Inferior parietal cortex (tissue), 1 donor: ENCODE data around the gene GRIK1.
"Not testable (repeated sequence)": the region's sequence is repeated elsewhere in the genome, so short reads cannot be mapped to it uniquely, and the experiment has no call there.

Experiments
- DNase-seq: peaks from one replicate; pipeline ENCODE4 v3.0.0-alpha.2; 2016; ENCODE audit errors: extremely low spot score

Gene GRIK1

DNA sequence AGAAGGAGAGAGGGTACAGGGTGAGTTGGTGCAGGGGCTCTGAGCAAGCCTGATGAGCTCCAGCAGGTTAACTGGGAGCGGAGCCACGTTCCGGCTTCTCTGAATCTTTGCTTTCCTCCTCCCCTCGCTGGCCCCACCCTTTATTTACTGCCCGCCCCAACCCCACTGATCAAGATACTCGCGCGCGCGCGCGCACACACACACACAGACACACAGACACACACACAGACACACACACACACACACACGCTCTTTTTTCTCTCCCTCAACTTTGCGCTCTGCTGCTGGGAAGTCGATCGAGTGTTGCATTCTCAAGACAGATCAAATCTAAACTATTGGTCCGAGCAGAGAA is at the start of gene GRIK1:
TSS of gene GRIK1 (minus strand) at position 73 of the 352 bp plus-strand sequence.
- DNase-seq = no peak

DNA sequence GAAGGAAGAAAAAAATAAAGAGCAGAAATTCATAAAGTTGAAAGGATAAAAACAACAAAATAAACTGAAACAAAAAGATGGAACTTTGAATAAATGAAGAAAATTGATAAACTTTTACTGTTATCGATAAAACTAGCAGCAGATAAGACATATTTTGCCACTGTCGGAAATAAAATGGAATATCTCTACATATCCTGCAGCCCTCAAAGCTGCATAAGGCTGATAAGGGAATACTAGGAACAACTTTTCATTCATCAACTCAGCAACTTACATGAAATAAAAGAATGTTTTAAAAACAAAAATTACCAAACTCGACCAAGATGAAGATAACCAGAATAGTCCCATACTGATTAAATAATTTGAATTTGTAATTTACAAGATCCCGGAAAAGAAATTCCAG is 48.0 kb upstream of the GRIK1 start:
- DNase-seq = no peak

DNA sequence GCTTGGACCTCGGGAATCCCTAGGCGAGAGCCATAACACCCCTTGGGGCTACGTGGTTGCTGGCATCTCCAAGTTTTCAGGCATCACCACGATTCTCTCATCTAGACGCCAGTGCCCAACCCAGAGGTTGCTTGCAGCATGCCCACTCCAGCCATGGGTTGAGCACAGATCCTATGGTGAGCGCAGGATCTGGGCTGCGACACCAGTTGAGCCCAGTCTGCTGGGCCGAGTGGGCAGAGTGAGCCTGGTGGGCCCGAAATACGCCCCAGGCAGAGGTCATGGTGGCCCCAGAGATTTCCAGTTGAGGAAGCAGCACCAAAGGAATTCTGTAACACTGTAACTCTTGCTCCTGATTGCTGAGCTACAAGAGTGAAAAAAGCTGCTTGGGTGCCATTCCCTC is 46.1 kb upstream of the GRIK1 start:
- no peak for DNase-seq

DNA sequence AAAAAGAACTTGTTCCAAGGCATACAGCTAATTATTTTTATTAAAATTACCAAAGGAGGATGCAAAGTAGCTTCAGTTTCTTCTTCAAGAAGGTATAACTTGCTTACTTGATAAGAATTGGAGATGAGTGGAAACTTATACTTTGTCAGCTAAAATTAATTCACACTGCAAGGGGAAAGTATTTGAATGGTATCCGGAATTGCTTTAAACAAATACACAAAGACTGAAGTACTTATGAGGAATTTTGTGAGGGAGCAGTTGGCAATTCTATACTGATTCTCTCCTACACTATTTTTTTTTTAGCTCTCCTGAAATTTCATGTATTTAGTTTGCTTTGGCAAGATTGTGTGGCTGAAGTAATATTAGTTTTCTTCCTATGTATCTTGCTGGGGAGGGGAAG is 39.2 kb upstream of the GRIK1 start:
- DNase-seq = no peak

DNA sequence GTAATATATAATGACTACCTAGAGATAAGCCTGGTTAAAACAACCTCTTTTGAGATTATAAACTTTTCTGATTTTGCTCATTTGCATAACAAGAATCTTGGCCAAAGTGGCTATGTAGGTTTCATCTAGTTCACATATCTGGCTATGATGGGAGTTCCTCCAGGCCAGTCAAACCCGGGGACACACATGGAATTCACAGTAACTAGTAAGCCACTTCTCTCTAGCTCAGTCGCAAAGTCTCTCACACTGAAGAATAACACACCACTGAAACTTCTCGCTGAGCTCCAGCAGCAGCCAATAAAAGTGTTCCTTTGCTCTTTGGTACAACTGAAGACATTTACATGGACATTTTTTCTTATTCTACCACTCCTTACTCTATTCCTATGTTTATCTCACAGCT is 36.0 kb upstream of the GRIK1 start:
- DNase-seq = no peak

DNA sequence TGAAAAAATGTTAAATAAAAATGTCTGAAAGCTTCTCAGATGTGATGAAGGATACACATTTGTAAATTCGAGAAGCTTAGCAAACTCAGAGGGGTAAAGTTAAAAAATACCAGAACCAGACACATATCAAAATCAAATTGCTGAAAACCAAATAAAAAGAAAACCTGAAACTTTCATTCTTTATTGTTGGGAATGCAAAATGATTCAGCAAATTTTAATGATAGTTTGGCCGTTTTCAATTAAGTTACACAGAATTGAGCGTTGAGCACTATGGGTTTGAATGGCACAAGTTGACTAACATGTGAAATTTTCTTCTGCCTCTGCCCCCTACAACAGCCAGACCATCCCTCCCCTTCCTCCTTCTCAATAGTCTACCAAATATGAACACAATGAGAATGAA is 33.5 kb upstream of the GRIK1 start:
- no peak for DNase-seq

DNA sequence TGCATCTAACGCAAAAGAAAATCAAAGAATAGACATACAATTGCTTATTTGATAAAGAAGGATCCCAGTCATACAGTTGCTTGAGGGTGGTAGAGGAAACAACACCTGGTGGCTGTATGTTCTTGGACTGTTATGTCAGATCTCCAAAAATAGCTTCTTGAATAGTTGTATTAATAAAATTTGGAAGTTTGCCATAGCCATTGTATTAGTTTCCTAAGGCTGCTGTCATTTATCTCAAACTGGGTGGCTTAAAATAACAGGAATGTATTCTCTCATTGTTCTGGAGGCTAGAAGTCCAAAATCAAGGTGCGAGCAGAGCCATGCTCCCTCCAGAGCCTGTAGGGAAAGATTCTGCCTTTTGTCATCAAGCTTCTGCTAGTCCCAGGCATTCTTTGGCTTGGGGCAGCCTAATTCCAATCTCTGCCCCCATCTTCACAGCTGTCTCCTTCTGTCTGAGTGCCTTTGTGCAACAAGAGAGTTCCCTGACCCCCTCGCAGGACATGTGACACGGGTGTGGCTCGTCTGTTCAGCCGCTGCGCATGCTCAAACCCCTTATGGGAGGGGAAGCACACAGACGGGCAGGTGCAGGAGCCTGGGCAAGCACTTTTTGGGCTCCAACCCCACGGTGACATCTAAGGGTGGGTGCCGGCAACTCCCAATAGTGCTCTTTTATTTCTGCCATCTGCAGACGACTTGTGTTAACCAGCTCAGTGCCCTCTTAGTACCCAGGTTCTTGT is 21.7 kb upstream of the GRIK1 start:
- DNase-seq = no peak

DNA sequence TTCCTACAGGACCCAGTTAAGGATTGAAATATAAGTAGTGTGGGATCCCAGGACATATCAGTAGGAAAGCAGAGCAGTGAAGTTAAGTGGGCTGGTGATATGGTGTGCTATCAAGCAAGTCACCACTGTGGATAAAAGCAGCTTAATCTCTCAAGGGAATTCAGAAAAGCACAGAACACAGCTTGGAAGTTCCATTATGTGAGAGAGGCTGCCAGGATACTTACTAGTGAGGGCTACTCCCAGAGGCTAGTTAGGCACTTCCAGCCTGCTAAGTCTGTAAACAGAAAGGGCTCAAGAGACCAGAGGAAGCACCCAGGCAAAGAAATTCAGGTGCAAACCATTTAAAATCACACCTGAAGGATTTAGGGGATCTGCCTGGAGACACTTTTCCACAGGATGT is 18.8 kb upstream of the GRIK1 start:
- no peak for DNase-seq

DNA sequence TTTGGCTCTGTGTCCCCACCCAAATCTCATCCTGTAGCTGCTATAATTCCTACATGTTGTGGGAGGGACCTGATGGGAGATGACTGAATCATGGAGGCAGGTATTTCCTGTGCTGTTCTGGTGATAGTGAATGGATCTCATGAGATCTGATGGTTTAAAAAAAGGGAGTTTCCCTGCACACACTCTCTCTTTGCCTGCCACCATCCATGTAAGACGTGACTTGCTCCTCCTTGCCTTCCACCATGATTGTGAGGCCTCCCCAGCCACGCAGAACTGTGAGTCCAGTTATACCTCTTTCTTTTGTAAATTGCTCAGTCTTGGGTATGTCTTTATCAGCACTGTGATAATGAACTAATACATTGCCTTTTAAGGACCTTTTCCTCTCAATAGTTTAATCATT is 18.2 kb upstream of the GRIK1 start:
- not testable (repeated sequence) for DNase-seq

DNA sequence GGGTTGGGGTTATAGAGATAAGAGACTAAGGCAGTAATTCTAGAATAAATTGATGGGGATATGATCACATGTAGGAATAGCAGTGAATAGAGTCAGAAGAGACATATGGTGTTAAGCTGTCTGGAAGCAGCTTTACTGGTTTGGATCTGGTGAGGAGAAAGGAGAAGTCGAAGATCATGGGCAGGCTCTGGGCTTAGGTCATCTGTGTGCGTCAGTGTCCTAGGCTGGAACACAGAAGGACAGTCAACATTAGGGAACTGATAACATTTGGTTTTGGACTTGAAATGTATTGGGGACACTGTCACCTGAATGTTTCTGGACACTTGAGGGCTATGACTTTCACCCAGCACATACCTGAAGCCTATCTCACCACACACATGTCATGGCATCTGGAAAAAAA is 13.9 kb upstream of the GRIK1 start:
- no peak for DNase-seq

DNA sequence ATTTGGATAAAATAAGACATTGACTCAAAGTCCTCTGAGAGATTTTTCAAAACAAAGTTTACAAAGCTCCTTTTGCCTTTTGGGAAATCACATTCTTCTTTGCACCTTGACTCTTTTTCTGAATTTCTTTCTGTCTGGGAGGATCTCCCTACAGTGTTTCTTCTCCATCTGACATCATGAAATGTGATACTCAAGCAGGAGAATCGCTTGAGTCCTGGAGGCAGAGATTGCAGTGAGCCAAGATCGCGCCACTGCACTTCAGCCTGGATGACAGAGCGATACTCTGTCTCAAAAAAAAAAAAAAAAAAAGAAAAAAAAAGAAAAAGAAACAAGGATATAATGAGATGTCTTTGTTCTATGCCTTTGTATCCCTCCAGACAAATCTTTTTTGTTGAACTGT is 13.3 kb upstream of the GRIK1 start:
- DNase-seq = no peak

DNA sequence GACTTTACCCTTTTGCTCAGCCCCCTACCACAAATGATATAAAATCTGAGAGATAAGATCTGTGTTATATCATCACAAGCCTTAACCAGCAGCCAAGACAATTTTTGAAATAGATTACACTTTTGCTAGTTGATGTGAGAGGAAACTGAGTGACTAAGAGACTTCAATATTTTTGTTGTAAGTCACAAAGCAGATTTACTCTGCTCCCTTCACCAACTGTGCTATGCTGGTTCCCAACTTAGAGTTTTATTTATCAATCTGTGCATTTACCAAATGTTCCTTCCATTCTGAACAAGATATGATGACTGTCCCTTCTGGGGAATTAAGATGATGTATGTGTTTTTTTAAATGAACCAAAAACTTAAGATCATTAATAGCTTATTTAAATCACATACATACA is 12.1 kb upstream of the GRIK1 start:
- no peak for DNase-seq

DNA sequence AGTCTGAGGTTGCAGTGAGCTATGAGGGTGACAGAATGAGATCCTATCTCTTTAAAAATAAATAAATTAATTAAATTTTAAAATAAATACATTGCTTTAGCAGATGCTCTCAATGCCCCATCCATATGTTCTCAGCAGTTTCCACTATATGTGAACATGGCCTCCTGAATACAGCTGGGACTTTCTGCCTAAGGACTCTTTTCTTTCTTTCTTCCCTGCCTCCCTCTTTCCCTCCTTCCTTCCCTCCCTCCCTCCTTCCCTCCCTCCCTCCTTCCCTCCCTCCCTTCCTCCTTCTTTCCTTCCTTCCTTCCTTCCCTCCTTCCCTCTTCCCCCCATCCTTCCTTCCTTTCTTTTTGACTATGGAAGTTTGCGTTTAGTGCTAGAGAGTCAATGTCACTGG is 10.2 kb upstream of the GRIK1 start:
- DNase-seq = no peak

DNA sequence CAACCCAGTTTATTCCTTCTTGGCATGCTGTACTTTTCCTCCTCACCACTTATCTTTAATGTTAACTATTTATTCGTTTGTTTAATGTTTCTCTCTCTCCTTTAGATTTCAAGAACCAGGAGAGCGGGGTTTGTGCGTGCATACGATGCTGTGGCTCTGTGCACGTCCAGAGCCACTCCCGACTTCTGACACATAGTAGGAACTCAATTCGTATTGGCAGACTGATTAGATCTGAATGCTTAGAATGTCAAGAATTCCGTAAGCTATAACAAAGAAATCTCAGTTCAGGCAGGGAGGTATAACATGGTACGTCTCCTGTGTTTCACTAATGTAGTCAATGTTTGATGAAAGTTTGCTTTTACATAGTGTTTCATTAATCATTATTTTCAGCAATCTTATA is 7.3 kb upstream of the GRIK1 start:
- no peak for DNase-seq

DNA sequence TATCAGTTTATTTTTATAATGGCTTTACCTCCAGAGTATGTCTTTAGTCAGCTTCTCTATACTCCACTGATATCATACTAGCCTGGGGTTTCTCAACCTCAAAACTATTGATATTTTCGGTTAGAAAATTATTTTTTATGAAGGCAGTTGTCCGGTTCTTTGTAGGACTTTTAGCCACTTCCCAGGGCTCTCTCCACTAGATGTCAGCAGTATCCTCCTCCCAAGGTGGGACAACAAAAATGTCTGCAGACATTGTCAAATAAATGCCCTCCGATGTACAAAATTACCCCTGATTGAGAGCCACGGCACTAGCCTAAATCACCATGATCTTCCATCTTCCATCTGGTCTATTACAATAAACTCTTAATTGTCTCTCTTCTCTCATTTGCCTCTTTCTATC is 4.1 kb upstream of the GRIK1 start:
- no peak for DNase-seq

DNA sequence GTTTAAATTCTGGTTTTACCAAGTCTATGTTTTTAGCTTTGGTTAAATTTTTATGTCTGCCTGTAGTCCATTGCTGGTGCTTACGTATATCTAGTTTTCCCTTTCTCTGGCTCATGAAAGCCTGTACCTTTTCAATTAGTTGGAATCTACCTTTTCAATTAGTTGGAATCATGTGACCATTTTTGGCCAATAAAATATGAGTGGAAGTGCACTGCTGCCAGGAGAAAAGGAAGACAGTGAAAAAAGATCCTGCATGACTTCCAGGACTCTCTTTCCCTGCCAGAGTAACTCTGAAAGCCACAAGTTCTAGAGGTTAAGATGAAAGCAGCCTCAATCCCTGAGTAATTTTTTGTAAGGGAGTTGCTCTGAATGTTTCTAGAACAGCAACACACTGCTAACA is 2.2 kb upstream of the GRIK1 start:
- DNase-seq = no peak

DNA sequence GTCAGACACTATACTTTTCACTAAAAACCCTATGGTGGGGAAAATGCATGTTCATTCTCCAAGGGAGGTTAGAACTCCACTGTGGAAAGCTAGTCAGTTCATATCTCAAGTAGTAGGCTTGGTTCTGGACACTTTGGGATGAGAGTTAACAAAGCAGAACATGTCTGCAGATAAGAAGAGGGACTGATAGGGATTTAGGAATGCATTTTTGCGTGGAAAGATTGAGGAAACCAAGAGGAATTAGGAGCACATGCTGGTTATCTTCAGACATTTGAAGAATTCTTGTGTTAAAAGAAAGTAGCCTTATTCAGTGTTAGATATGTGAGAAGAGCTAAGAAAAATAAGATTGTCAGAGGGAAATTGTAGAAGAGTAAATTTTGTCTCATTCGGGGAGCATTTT is 1.2 kb upstream of the GRIK1 start:
- no peak for DNase-seq

DNA sequence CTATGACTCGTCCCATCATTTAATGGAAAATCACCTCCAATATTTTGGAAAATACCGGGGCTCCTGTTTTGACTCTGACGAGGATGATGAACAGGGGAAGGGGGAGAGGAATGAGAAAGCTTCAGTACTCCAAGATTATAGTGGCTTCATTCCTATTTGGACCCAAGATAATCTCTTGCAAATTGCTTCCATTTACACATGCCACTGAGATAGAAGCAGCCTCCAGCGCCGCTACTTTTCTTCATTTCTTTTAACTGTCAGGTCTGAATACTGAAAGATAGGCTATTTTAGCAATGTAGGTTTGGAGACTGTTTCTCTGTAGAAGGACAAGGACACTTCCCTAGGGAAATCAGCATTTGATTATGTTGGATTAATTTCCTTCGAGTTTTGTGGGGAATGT is 565 bp upstream of the GRIK1 start:
- DNase-seq = no peak

DNA sequence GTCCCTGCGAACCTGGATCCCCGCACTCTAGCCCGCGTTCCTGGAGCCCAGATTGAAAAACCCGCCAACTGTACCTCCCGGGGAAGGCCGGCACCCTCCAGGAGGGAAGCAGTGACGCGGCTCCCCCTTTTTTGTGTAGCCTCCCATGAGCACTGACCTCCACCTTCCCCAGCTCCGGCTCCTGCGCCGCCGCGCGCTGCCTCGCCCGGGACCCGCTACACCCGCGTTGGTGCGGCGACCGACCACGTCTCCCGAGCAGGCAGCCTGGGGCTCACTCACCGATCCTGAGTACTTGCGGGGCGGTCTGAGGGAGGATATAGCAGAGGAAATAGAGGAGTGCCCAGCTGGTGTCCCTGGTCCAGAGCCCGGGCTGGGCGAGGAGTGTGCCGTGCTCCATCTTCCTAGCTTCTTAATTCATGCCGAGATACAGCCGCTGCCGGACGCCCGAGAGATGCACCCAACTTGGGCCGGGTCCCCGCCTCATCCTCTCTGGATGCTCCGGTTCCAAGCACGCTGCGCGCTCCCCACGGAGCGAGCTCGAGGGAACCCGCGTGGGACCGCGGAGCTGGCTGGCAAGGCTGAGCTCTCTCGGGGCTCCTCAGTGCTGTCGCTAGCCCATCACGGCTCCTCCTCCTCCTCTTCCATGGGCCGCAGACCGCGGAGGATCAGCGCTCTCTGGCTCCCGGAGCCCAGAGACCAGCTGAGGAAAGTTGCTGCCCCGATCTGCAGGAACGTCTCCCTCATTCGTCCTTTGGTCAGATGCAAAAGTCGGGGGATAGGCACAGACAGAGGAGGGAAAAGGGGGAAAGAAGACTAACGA is 482 bp downstream of the GRIK1 start:
- no peak for DNase-seq

DNA sequence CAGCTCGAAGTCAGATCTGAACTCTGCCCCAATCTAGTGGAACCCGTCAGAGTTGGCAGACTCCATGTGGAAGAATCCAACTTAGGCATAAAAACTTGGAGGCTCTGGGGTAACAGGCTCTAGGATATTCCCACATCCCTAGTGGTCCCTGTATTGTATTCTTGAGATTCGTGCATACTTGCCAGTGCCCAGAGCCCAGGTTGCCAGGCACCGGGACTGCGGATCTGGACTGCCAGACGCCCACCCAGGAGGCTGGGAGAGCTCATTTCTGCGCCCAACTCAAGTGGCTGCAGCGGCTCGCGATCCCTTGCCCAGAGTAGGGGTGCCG is 1.1 kb downstream of the GRIK1 start:
- no peak for DNase-seq

DNA sequence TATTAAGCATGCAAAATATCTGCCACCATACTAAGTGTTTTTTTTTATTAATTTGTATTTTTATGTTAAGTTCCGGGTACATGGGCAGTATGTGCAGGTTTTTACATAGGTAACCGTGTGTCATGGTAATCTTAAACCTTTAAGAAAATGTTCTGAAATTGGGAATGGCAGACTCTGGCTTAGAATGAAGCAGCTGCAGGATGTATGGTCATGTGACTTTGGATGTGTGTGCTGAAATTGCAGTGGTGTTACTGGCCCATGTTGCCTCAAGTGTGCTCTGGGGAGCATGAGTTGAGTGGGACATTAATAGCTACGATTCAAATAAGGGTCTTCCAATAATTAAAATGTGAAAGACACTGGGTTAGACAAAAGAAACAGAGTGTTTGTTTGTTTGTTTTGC is 6.7 kb downstream of the GRIK1 start:
- no peak for DNase-seq

DNA sequence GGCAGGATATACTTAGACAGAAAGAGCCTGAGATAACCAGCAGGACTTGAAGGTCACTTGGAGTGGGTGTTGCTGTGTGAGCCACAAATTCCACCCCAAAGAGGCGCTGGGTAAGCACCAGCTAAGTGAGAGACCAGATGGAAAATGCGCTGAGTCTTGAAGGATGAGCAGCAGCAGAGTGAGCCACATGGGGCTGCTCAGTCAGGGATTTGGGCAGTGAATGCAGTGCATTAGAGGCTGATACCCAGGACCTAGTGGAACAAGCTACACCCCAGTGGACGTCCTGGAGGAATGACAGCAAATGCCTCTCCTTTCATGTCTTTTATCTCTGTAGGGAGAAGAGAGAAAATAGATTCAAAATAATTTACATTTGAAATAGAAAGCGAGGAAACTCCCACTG is 11.3 kb downstream of the GRIK1 start:
- no peak for DNase-seq

DNA sequence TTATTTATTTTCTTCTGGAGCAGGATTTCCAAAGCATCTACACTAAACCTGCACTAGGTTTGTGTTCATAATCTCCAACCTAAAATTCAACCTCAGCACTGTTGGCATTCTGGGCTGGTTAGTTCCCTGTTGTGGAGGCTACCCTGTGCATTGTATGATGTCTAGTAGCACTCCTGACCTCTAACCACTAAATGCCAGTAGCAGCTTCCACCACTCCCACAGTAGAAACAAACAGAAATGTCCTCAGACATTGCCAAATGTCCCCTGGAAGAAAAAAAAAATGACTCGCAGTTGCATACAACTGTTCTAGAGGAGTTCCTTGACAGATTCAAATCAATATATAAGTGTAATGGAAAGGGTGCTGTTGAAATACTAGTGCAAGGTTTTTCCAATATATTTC is 18.9 kb downstream of the GRIK1 start:
- DNase-seq = no peak

DNA sequence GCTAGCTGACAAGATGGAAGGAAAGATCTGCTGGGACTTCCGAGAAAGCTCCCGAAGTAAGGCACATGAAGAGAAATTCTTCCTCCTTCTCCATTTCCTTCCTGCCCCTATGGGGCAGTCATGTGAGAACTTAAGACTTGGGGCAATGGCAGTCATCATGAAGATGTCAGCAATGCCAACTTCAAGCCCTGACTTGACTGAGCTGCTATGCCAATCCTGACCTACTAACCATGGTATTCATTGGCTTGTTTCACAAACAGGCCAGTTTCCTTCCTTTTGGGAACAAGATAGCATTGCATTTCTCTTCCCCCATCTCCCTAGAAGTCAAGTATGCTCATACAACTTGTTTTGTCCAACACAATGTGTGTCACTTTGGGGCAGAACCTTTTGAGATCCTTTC is 25.5 kb downstream of the GRIK1 start:
- no peak for DNase-seq
